Muscle layer of duodenum (tissue), 2 donors: ENCODE measurements around the gene CYP4V2.

ENCODE experiments used
- H3K27ac ChIP-seq: one replicate; pipeline ENCODE4 v1.7.0; 2013; ENCODE audit warnings: mild to moderate bottlenecking, low read length
- H3K27me3 ChIP-seq: one replicate; pipeline ENCODE4 v1.7.0; 2013; ENCODE audit warnings: low read depth, mild to moderate bottlenecking, control low read depth, low read length
- H3K36me3 ChIP-seq, 2 donors: one replicate each; pipeline ENCODE4 v1.7.0; 2013; ENCODE audit warnings: low read length in 2 of 2, control low read depth in 1 of 2, mild to moderate bottlenecking in 1 of 2; ENCODE audit not compliant: insufficient read depth in 2 of 2, control insufficient read depth in 1 of 2
- H3K4me1 ChIP-seq, 2 donors: one replicate each; pipeline ENCODE4 v1.7.0; 2013; ENCODE audit warnings: low read length in 2 of 2, mild to moderate bottlenecking in 2 of 2, control low read depth in 1 of 2, moderate library complexity in 1 of 2; ENCODE audit not compliant: insufficient read depth in 2 of 2, control insufficient read depth in 1 of 2
- H3K4me3 ChIP-seq, 2 donors: one replicate each; pipeline ENCODE4 v1.7.0; 2013; ENCODE audit warnings: low read length in 2 of 2, low read depth in 1 of 2, mild to moderate bottlenecking in 1 of 2
- H3K9me3 ChIP-seq, 2 donors: one replicate each; pipeline ENCODE4 v1.7.0; 2013; ENCODE audit warnings: low read length in 2 of 2, control low read depth in 1 of 2, mild to moderate bottlenecking in 1 of 2; ENCODE audit not compliant: control insufficient read depth in 1 of 2
- donor health status: healthy.

Gene CYP4V2

DNA sequence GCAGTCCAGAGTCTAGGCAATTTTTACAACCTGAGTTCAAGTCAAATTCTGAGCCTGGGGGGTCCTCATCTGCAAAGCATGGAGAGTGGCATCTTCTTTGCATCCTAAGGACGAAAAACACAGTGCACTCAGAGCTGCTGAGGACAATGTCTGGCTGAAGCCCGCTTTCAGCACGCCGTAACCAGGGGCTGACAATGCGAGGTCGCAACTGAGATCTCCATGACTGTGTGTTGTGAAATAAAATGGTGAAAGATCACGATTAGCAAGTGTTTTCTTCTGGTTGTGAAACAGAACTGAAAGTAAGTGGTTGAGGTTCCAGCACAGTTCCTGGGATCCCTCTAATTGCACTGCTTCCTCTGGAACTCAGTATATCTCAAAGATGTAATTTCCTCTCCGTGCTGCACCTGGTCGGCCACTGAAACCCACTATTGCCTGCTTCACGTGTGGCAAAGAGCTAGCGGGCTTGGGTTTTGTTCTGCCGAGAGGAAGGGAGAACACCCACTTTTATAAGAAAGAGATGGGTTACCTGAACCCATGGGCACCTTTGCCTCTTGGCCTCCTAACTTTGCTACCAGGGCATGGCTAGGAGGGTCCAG lies 66.9 kb downstream of the CYP4V2 start:
- Histone ChIP-seq H3K4me1 (no peaks in the 10 kb centered on the region), H3K36me3 (peaks cover 0 to 4% of the 10 kb centered on the region in 2 donors), H3K9me3 (no peaks in the 10 kb centered on the region), H3K27me3 (no peaks in the 10 kb centered on the region), H3K4me3 (no peak overlapping the region), H3K27ac (no peak overlapping the region)

DNA sequence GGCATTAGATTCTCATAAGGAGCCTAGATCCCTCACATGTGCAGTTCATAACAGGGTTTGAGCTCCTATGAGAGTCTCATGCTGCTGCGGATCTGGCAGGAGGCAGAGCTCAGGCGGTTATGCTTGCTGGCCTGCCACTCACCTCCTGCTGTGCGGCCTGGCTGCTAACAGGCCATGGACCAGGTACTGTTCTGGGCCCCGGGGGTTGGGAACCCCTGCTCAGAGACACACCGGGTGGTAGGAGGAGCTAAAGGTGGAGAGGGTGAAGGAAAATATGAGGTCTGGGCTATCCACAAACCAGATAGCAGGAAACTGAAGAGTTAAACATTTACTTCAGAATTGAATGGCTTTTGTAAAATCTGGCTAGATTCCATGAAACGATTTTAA lies 68.7 kb downstream of the CYP4V2 start:
- no peak overlapping the region for H3K4me3 ChIP-seq
- H3K27ac ChIP-seq = no peak overlapping the region
- H3K4me1 ChIP-seq = no peaks in the 10 kb centered on the region
- H3K27me3 ChIP-seq = no peaks in the 10 kb centered on the region
- peaks cover 0 to 4% of the 10 kb centered on the region in 2 donors for H3K36me3 ChIP-seq
- no peaks in the 10 kb centered on the region for H3K9me3 ChIP-seq
